ENCODE data around the gene MTMR1.

MTMR1 gene

GRCh38 chrX:150692831-150693724, at the start of gene MTMR1:
MTMR1 (plus strand) TSS chrX:150693396; CDS start chrX:150693531, 135 bp downstream.
- no peak for DNase-seq (ENCODE audit: low read depth)

GRCh38 chrX:150643958-150644357, 49.2 kb upstream of the MTMR1 start:
- no peak for DNase-seq (ENCODE audit: low read depth)

DNA sequence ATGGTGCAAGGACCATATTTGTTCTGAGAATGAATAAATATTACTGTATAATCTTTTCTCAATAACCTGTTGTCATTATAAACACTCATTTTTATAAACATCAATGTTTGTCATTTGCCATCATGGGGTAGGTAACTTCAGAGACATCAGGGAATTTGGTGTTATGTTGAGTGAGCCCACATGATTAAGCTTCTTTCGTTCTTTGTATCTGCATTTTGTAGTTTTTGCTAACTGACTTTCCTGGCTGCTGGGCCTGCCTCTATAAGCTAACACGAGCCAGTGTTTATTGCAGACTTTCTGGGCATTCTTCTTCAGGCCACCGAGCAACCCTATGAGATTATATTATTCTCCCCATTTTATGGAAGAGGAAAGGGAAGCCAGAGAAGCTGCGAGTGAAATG, 48.8 kb upstream of the MTMR1 start:
- no peak for DNase-seq (ENCODE audit: low read depth)

GRCh38 chrX:150647331-150647730, 45.9 kb upstream of the MTMR1 start:
- no peak for DNase-seq (ENCODE audit: low read depth)

GRCh38 chrX:150648296-150648940, 44.8 kb upstream of the MTMR1 start:
- DNase-seq (ENCODE audit: low read depth) = no peak

GRCh38 chrX:150649096-150649870, 43.9 kb upstream of the MTMR1 start:
- DNase-seq (ENCODE audit: low read depth) = no peak

DNA sequence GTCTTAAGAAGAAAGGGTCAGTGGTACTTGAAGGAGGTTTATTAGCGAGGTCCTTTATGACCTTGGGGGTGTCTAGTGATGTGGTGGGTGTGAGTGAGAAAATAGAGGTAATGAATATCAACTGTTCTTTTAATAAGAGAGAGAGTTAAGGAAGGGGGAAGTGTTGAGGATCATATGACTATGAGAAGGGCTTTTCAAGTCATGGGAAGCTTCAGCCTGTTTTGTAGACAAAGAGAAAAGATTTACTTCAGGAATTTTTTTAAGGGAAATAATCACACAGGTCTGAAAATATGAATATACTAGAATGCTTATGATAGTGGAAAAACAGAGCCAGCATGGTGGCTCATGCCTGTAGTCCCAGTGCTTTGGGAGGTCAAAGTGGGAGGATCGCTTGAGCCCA, 41.3 kb upstream of the MTMR1 start:
- no peak for DNase-seq (ENCODE audit: low read depth)

DNA sequence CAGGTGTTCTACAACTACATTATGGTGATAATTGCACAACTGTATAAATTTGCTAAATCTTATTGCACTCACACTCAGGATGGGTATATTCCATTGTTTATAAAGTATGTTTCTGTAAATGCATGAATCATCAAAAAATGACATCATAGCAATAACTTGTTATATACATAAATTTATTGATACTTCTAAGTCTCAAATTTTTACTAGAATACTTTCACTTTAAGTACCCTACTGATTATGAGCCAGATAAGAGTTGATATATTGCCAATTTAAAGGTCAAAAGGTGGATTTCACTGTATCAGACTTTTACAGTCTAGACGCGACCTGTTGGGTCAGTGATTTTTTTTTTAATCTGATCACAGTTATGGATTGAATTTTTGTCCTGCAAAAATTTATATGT, 37.4 kb upstream of the MTMR1 start:
- no peak for DNase-seq (ENCODE audit: low read depth)

DNA sequence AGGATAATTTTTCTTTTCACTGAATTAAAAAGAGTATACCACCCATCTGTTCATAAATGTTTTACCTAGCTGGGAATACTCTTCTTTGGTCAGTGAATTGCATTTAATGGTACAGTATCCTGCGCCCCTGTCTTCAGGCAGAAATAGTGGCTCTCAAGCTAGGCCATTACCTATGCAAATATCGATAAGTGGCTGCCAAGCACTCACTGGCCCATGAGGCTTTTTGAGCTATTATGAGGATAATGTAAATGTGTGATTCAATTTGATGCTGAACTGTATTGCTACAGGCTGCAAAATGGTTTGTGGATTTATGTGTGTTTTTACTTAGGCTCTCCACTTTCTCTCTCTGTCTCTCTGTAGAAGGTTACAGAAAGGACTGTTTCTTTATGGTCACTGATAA, 30.1 kb upstream of the MTMR1 start:
- DNase-seq (ENCODE audit: low read depth) = no peak

DNA sequence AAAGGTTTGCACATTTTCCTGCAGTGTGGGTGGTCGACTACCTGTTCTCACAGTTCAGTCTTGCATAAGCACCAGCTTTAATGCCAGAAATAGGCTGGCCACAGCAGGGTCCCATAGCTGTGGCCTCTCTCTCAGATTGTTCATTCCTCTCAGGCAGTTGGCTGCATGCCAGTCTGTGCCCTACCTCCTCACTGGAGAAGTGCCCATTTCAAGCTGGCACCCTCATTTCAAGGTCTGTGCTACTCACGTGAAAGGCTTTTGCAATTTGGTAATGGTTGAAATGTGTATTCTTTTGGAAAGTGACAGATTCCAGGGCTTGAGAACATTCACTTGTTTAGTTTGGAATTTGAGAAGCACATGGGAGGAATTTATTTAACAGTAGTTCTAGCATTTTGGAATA, 28.9 kb upstream of the MTMR1 start:
- DNase-seq (ENCODE audit: low read depth) = no peak

DNA sequence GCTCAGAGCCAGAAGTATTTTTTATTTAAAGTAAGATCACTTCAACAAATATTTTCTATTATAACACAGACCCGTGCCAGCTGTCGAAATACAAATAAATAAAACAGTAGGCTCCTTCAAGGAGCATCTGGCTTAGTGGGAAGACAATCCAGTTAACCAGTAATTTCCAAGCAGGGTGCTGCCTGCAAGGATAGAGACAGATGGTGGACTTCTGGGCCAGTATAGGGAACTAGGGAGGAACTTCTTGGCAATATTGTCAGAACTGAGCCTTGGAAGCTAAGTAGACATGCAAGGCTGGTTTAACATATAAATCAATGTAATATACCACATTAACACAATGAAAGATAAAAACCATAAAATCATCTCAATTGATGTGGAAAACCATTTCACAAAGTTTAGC, 17.0 kb upstream of the MTMR1 start:
- DNase-seq (ENCODE audit: low read depth) = no peak

DNA sequence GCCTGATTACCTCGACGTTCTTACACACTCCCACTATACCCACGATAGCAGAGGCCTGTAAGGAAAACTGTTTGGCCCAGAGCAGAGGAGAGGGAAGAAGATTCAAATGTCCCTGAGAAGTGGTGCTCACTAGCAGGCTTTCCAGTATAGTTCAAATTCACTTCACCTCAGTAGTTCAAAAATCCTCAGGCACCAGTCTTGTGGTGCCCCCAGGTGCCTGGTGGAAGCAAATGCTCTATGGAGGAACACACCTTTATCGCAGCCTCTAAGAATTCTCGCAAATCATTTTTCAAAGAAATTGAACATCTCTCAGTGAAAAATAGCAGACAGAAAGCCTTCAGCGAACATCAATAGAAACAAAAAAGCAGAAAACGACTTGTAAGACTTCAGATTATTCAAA, 12.2 kb upstream of the MTMR1 start:
- no peak for DNase-seq (ENCODE audit: low read depth)

DNA sequence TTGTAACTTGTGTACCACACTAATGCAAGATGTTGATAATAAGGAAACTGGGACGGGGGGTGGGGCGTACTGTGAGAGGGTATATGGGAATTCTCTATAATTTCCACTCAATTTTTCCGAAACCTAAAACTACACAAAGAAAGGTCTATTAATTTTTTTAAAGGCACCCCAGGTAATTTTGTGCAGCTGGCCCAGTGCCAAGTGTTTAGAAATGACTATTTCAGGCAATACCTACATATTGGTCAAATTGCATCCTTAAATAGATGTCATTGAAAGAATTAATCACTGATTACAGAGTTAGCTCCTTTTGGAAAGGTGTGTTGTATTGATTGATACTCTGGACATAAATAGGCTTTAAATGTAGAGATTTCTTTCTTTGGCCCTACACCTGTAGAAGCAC, 10.1 kb upstream of the MTMR1 start:
- no peak for DNase-seq (ENCODE audit: low read depth)

DNA sequence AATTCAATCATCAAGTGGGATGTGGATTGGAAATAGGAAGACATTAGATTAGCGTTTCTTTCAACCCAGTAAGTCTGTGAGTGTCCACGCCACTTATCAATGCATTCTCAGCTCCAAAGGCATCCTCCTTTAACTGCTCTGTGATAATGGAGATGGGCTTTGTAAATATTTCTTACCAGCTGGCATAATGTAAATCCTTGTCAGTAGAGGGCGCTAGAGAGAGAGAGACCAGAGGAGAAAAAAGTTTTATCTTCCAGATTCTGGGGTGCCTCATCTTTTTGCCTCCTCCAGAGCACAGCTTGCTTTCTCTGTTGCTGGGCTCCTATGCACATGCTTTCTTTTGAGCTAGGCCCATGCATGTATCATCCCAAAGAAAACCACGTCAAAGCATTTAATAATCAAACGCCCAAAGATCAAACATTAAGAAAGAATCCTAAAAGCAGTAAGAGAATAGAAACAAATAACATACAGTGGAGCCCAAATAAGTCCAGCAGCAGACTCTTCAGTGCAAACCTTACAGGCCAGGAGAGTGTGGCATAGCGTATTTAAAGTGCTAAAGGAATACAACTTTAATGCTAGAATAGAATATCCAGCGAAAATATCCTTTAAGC, 9.6 kb upstream of the MTMR1 start:
- DNase-seq (ENCODE audit: low read depth) = no peak

DNA sequence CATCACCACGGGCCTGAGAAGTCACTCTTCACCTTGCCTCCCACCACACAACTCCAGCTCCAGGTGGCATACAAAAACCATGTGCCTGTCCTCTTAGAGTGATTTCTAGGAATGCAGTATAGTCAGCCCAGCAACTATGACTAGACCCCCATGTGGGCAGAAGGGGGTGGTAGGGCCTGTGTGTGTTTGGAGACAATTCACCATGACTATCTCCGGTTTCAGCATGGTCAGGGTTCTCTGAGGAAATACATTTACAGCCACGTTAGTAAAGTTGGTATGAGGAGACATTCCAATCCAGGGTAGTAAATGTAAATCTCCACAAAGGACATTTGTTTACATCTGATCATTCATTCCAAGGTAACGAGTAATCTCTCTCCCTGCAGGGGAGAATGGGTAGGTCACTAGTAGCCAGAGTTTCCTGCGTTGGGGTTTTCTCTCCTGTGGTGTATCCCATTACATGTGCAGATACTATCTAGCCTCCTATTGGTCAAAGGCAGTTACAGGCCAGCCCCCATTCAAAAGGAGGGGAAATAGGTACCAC, 4.2 kb upstream of the MTMR1 start:
- DNase-seq (ENCODE audit: low read depth) = peak; percentile 91

- DNase-seq (ENCODE audit: low read depth) = peak; percentile 65
Observed at GRCh38 chrX:150690126-150690525, 3.1 kb upstream of the MTMR1 start.

DNA sequence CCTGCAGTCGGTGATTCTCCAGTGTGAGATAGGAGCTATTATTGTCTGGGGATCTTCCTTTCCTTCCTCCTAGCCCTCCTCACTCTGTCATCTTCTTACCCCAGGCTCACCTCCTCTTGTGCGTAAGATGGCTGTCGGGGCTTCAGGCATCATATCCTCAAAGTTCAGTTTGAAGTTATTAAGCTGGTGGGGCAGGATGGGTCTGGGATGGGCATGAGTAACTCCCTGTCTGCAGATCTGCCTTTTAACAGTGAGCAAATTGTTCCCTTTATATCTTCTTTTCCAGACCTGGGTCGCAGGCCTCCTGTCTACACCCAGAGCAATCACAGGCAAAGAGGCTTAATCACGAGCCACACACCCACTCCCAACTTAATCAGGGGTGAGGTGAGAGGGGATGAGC, 900 bp upstream of the MTMR1 start:
- no peak for DNase-seq (ENCODE audit: low read depth)

GRCh38 chrX:150693725-150694574, 754 bp downstream of the MTMR1 start:
- DNase-seq (ENCODE audit: low read depth) = peak; percentile 28

GRCh38 chrX:150694738-150695410, 1.7 kb downstream of the MTMR1 start:
- no peak for DNase-seq (ENCODE audit: low read depth)

DNA sequence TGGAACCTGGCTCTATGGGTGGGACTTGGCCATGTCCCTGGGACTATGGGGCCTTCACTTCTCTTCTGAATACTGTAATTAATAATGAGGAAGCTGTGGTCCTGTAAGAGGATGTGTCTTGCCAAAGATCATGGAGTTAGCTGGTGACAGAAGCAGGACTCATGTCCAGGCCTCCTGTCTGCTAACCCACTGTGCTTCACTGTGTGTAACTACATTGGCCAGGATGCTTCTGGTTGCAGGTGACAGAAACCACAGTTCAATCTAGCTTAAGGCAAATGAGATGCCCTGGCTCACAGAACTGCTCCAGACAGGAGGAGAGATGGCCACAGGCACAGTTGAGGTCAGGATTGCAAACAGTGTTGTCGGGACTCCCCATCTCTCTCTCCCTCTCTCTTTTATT, 3.1 kb downstream of the MTMR1 start:
- no peak for DNase-seq (ENCODE audit: low read depth)

DNA sequence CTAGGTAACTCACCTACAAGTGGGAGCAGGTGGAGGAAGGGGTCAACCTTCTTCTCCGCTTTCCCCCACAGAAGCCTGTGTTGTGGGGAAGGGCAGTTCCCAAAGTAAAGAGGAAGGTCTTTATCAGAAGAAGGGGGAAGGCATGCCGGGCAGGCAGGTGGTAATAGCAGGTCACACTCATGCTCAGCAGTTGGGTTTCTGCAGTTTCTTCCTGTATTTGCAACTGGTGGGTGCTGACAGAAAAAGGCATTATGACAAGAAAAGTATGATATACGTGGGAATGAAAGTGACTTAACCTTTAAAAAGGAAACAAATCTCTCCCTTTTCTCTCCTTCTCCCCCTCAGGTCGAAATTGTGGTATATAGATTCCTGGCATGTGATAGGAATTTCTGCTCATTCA, 3.7 kb downstream of the MTMR1 start:
- no peak for DNase-seq (ENCODE audit: low read depth)

Data from non-pigmented ciliary epithelial cell (primary cell).